ENCODE measurements around the gene OTOP2. TPM values are rescaled to one million over a fixed set of nuclear protein-coding genes. Genes with fewer than 3 reads are reported as not detected.

OTOP2 gene
- total RNA-seq, 1 experiment from 2014 or later = not detected

DNA sequence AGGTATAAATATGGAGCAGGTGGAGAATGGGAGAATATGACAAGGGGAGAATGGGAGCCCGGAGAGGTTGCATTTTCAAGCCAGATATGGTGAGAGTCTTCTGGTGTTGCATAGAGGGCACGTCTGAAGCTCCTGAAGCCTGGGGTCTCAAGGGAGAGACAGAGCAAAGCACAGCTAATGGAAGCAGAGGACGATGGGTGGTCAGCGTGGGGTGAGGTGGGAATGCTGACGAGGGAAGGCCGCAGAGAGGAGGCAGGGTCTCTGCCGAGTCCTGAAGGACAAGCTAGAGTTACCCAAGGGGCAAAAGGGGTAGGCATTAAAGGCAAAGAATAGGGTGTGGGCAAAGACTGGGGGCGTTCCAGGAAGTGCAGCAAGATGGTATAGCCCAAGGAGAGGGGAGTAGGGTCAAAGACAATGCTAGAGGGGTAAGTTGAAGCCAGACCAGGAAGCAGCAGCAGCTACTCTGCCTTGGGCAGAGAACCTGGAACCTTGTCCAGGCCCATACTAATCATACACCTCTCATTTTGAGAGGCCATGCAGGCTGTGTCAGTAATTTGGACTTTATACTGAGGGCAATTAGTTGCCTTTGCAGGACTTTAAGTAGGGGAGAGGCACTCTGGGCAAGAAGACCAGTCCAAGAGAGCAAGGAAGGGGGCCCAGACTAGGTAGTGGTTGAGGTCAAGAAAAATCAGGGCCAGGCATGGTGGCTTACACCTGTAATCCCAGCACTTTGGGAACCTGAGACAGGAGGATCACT, 14.3 kb downstream of the OTOP2 start (continued):
- no peak for TF ChIP-seq ERG (CRISPR knock-in tag; IDR thresholded peaks at IDR 0.05)
- TF ChIP-seq, protein P1, sequence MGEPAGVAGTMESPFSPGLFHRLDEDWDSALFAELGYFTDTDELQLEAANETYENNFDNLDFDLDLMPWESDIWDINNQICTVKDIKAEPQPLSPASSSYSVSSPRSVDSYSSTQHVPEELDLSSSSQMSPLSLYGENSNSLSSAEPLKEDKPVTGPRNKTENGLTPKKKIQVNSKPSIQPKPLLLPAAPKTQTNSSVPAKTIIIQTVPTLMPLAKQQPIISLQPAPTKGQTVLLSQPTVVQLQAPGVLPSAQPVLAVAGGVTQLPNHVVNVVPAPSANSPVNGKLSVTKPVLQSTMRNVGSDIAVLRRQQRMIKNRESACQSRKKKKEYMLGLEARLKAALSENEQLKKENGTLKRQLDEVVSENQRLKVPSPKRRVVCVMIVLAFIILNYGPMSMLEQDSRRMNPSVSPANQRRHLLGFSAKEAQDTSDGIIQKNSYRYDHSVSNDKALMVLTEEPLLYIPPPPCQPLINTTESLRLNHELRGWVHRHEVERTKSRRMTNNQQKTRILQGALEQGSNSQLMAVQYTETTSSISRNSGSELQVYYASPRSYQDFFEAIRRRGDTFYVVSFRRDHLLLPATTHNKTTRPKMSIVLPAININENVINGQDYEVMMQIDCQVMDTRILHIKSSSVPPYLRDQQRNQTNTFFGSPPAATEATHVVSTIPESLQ (CRISPR knock-in tag; IDR thresholded peaks at IDR 0.05) = no peak
- TF ChIP-seq NR2C2 (CRISPR knock-in tag; IDR thresholded peaks at IDR 0.05) = no peak
- no peak for TF ChIP-seq CREB1 (CRISPR knock-in tag; IDR thresholded peaks at IDR 0.05)
- no peak for TF ChIP-seq TCF7 (CRISPR knock-in tag; IDR thresholded peaks at IDR 0.05; ENCODE audit: low read depth)
- no peak for TF ChIP-seq ZNF423 (CRISPR knock-in tag; IDR thresholded peaks at IDR 0.05)
- TF ChIP-seq FOXK1 (CRISPR knock-in tag; IDR thresholded peaks at IDR 0.05) = no peak

GRCh38 chr17:74939534-74939933, 15.5 kb downstream of the OTOP2 start:
- ChIA-PET POLR2A (no interaction called here), CTCF (interaction anchor here (0.8 to 3.8 kb wide), 6 partner anchors 16 to 74 kb away, joined by 3 to 24 read pairs (median 6); partner anchors contain the start of genes OTOP2 and USH1G)
- H3K4me1 Mint-ChIP-seq = peaks cover 12% of the 10 kb centered on the region
- no peaks in the 10 kb centered on the region for H3K9me3 Mint-ChIP-seq
- no peak overlapping the region for H3K4me3 Mint-ChIP-seq
- peaks cover 57% of the 10 kb centered on the region for H3K27me3 Mint-ChIP-seq (ENCODE audit: low read depth)
- DNase-seq (ENCODE audit: low spot score) (no peak), ATAC-seq (no peak)
- no peak overlapping the region for H3K27ac Mint-ChIP-seq
- no peaks in the 10 kb centered on the region for H3K36me3 Mint-ChIP-seq
- TF ChIP-seq IRF2 (CRISPR knock-in tag; IDR thresholded peaks at IDR 0.05; ENCODE audit: borderline replicate concordance, low read depth) (no peak), GRHL2 (CRISPR knock-in tag; IDR thresholded peaks at IDR 0.05; ENCODE audit: insufficient replicate concordance, severe bottlenecking) (no peak), ZSCAN18 (CRISPR knock-in tag; IDR thresholded peaks at IDR 0.05) (no peak), GABPB1 (CRISPR knock-in tag; IDR thresholded peaks at IDR 0.05) (no peak), FOXP1 (CRISPR knock-in tag; IDR thresholded peaks at IDR 0.05; ENCODE audit: borderline replicate concordance) (no peak), ZNF317 (CRISPR knock-in tag; IDR thresholded peaks at IDR 0.05; ENCODE audit: borderline replicate concordance, low read depth) (no peak), TEAD4 (CRISPR knock-in tag; IDR thresholded peaks at IDR 0.05) (no peak), ZNF219 (CRISPR knock-in tag; IDR thresholded peaks at IDR 0.05; ENCODE audit: borderline replicate concordance) (no peak), E2F1 (CRISPR knock-in tag; IDR thresholded peaks at IDR 0.05) (no peak), KAT7 (CRISPR knock-in tag; IDR thresholded peaks at IDR 0.05; ENCODE audit: borderline replicate concordance) (no peak), ERG (CRISPR knock-in tag; IDR thresholded peaks at IDR 0.05) (no peak), PRDM15 (CRISPR knock-in tag; IDR thresholded peaks at IDR 0.05) (no peak), PREB (CRISPR knock-in tag; IDR thresholded peaks at IDR 0.05; ENCODE audit: borderline replicate concordance) (no peak)
- TF ChIP-seq, protein P2, sequence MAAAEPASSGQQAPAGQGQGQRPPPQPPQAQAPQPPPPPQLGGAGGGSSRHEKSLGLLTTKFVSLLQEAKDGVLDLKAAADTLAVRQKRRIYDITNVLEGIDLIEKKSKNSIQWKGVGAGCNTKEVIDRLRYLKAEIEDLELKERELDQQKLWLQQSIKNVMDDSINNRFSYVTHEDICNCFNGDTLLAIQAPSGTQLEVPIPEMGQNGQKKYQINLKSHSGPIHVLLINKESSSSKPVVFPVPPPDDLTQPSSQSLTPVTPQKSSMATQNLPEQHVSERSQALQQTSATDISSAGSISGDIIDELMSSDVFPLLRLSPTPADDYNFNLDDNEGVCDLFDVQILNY (CRISPR knock-in tag; IDR thresholded peaks at IDR 0.05) = no peak
- TF ChIP-seq, protein P3, sequence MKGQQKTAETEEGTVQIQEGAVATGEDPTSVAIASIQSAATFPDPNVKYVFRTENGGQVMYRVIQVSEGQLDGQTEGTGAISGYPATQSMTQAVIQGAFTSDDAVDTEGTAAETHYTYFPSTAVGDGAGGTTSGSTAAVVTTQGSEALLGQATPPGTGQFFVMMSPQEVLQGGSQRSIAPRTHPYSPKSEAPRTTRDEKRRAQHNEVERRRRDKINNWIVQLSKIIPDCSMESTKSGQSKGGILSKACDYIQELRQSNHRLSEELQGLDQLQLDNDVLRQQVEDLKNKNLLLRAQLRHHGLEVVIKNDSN (CRISPR knock-in tag; IDR thresholded peaks at IDR 0.05) = no peak
